A549 (cell line): ENCODE results near the gene NPR3.

Source experiments
- CTCF ChIP-seq: fragments of >200 bp; sonication (Bioruptor Twin); formaldehyde crosslinking; IDR thresholded peaks from 3 replicates; pipeline ENCODE4 v1.5.1; 2016
- MAX ChIP-seq: IDR thresholded peaks from 2 replicates; pipeline ENCODE4 v1.6.1; 2012
- POLR2A ChIP-seq: IDR thresholded peaks from 2 replicates; pipeline ENCODE4 v1.6.1; 2012; ENCODE audit warnings: mild to moderate bottlenecking, low read length
- POLR2AphosphoS2 ChIP-seq: conservative IDR thresholded peaks from 2 replicates; pipeline ENCODE4 v1.6.1; 2012; ENCODE audit warnings: low read length, improper control_type of control experiment, inconsistent platforms

GRCh38 chr5:32713770-32714381 is 2.8 kb downstream of the NPR3 start:
- TF ChIP-seq CTCF (no peak), MAX (no peak), POLR2A (no peak), POLR2AphosphoS2 (no peak)
